GM20000 (cell line): ENCODE data around the gene CYP39A1.

Experiments used
- DNase-seq: peaks from one replicate; pipeline ENCODE4 v3.0.0; 2012; ENCODE audit warnings: low spot score
- CTCF ChIP-seq: IDR thresholded peaks from 2 replicates; pipeline ENCODE4 v1.5.1; 2012; ENCODE audit warnings: mild to moderate bottlenecking, control low read depth; ENCODE audit errors: extremely low read depth, missing control alignments

Gene CYP39A1

GRCh38 chr6:46635462-46635861 is 17.2 kb downstream of the CYP39A1 start:
- TF ChIP-seq CTCF = no peak
- DNase-seq = no peak

GRCh38 chr6:46632053-46632452 is 20.6 kb downstream of the CYP39A1 start:
- no peak for TF ChIP-seq CTCF
- DNase-seq = no peak

- TF ChIP-seq CTCF = no peak
- DNase-seq = no peak
Observed at GRCh38 chr6:46629691-46630090, 22.9 kb downstream of the CYP39A1 start.

GRCh38 chr6:46628976-46629375 is 23.6 kb downstream of the CYP39A1 start:
- no peak for TF ChIP-seq CTCF
- DNase-seq = no peak

GRCh38 chr6:46628498-46628897 is 24.1 kb downstream of the CYP39A1 start:
- TF ChIP-seq CTCF = no peak
- no peak for DNase-seq

GRCh38 chr6:46626976-46627375 is 25.6 kb downstream of the CYP39A1 start:
- no peak for DNase-seq
- TF ChIP-seq CTCF = no peak

- peak; percentile 25 for DNase-seq
Observed at GRCh38 chr6:46626228-46626909, 26.2 kb downstream of the CYP39A1 start.

More at GRCh38 chr6:46626228-46626909, 26.2 kb downstream of the CYP39A1 start:
- TF ChIP-seq CTCF = peak; percentile 24
